ENCODE results near the gene EOGT. TPM values are rescaled to one million over a fixed set of nuclear protein-coding genes. Genes with fewer than 3 reads are reported as not detected.
A peak's percentile ranks its signal among the peaks of the same experiment; 100 is the strongest.

The EOGT gene
- total RNA-seq, 1 donor from 2014 or later: 12.6 TPM

DNA sequence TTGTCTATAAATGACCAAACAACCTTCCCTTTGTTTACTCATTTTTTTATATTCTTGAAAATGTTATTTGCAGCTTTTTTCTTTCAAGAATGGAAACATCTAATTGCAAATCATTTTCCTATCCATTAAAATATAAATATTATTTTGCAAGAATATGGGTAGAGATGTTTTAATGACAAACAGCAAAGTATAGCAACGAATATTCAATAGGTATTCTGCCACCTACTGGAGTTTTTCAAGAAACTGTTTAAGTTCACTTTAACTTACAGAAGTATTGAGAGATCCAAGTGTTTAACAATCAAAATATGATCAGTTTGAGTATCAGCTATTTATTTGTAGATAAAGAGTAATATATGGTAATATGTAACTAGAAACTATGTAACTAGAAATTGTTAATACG, 6.9 kb upstream of the EOGT start:
- H3K36me3 Mint-ChIP-seq (ENCODE audit: low read depth): peaks cover 25% of the 10 kb centered on the region

GRCh38 chr3:69016901-69017300, 3.4 kb upstream of the EOGT start:
- intact Hi-C loops (cut with micrococcal nuclease): no loop called here
- Mint-ChIP-seq H3K9me3 (no peaks in the 10 kb centered on the region), H3K27me3 (no peaks in the 10 kb centered on the region), H3K27ac (no peak overlapping the region), H3K36me3 (ENCODE audit: low read depth) (peaks cover 22% of the 10 kb centered on the region), H3K4me1 (peaks cover 20% of the 10 kb centered on the region), H3K4me3 (no peak overlapping the region)
- no peak for DNase-seq

More for the DNA sequence above, 6.9 kb upstream of the EOGT start:
- Mint-ChIP-seq H3K4me3 (no peak overlapping the region), H3K9me3 (no peaks in the 10 kb centered on the region), H3K4me1 (peaks cover 7% of the 10 kb centered on the region), H3K27me3 (no peaks in the 10 kb centered on the region), H3K27ac (no peak overlapping the region)
- intact Hi-C loops (cut with micrococcal nuclease): loop anchor here (1.0 kb wide), 1 partner anchor 12 kb away; no protein-coding TSS in a partner anchor
- no peak for DNase-seq

DNA sequence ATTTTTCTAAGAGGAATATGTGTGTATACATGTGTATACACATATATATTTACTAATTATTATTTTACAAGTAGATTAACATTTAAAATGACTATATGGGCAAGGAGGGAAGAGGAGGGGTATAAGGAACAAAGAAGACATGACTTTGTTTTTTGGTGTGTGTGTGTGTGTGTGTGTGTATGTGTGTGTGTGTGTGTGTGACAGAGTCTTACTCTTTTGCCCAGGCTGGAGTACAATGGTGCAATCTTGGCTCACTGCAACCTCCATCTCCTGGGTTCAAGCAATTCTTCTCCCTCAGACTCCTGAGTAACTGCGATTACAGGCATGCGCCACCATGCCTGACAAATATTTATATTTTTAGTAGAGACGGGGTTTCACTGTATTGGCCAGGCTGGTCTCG, 2.6 kb upstream of the EOGT start:
- Mint-ChIP-seq H3K9me3 (no peaks in the 10 kb centered on the region), H3K27ac (no peak overlapping the region), H3K4me1 (peaks cover 17% of the 10 kb centered on the region), H3K4me3 (no peak overlapping the region), H3K27me3 (no peaks in the 10 kb centered on the region), H3K36me3 (ENCODE audit: low read depth) (peaks cover 20% of the 10 kb centered on the region)
- no peak for DNase-seq
- intact Hi-C loops (cut with micrococcal nuclease): no loop called here

DNA sequence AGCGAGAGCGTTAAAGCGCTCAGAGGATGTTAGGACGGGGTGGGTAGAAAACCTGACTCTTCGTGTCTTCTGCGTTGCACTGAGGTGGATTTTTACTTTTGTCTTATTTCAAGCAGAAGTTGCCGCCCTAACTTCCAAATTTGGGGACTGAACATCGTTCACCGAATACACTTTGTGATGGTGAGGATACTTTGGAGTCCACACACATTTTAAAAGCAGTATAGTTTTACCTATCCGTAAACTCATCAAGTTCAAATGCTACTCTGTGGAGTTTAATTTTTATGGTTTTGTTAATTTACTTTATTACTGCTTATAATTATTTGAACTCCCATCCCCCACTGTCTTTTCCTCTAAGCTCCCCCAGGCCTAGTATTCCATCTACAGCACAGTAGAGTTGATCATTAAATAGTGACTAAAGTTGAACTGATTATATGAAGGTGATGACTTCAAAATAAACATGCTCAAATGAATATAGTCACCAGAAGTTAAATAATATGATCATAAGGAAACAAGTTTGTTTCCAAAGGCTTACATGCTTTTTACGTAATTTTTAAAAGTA, 617 bp upstream of the EOGT start:
- no peaks in the 10 kb centered on the region for H3K9me3 Mint-ChIP-seq
- H3K27me3 Mint-ChIP-seq: no peaks in the 10 kb centered on the region
- H3K4me1 Mint-ChIP-seq: peaks cover 15% of the 10 kb centered on the region
- DNase-seq: no peak
- peak overlapping the region; percentile 85 for H3K4me3 Mint-ChIP-seq
- intact Hi-C loops (cut with micrococcal nuclease): loop anchor here (2.0 kb wide), 1 partner anchor 19 kb away; no protein-coding TSS in a partner anchor
- H3K36me3 Mint-ChIP-seq (ENCODE audit: low read depth): peaks cover 20% of the 10 kb centered on the region
- peak overlapping the region; percentile 61 for H3K27ac Mint-ChIP-seq

- H3K4me3 Mint-ChIP-seq: peak overlapping the region; percentile 85
- DNase-seq: no peak
- peaks cover 15% of the 10 kb centered on the region for H3K4me1 Mint-ChIP-seq
- intact Hi-C loops (cut with micrococcal nuclease): loop anchor here (2.0 kb wide), 2 partner anchors 38 to 72 kb away; partner anchors contain the start of gene ARL6IP5
- no peaks in the 10 kb centered on the region for H3K9me3 Mint-ChIP-seq
- H3K36me3 Mint-ChIP-seq (ENCODE audit: low read depth): peaks cover 18% of the 10 kb centered on the region
- peak overlapping the region; percentile 90 for H3K27ac Mint-ChIP-seq
- H3K27me3 Mint-ChIP-seq: no peaks in the 10 kb centered on the region
Measured at GRCh38 chr3:69012800-69013252, 658 bp downstream of the EOGT start.

- no peak for DNase-seq
- H3K27me3 Mint-ChIP-seq: no peaks in the 10 kb centered on the region
- H3K27ac Mint-ChIP-seq: peak overlapping the region; percentile 90
- peaks cover 15% of the 10 kb centered on the region for H3K4me1 Mint-ChIP-seq
- no peaks in the 10 kb centered on the region for H3K9me3 Mint-ChIP-seq
- H3K36me3 Mint-ChIP-seq (ENCODE audit: low read depth): peaks cover 13% of the 10 kb centered on the region
- intact Hi-C loops (cut with micrococcal nuclease): loop anchor here (2.0 kb wide), 2 partner anchors 39 to 73 kb away; partner anchors contain the start of gene ARL6IP5
- peak overlapping the region; percentile 85 for H3K4me3 Mint-ChIP-seq
Measured at GRCh38 chr3:69012100-69012799, 1.2 kb downstream of the EOGT start.

DNA sequence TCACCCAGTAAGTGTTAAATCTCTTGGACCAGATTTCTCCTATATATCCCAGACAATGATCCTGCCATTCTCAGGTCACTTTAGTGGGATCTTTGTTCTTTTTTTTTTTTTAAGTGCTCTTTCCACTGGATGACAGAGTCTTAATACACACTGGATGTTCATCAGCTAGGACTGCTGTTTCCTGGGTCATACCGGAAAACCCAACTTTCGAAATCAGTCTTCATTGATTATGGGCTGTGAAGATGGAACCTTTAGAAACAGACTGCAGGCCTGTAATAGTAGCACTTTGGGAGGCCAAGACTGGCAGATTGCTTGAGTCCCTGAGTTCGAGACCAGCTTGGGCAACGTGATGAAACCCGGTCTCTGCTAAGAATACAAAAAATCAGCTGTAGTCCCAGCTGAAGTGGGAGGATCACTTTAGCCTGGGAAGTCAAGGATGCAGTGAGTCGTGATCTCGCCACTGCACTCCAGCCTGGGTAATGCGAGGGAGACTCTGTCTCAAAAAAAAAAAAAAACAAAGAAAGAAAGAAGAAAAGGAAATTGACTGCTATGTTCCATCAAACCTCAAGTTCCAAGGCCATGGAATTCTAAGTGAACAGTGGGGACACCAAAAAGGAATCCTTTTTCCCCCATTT, 2.3 kb downstream of the EOGT start:
- H3K9me3 Mint-ChIP-seq: no peaks in the 10 kb centered on the region
- intact Hi-C loops (cut with micrococcal nuclease): no loop called here
- peaks cover 10% of the 10 kb centered on the region for H3K36me3 Mint-ChIP-seq (ENCODE audit: low read depth)
- peak; percentile 48 for DNase-seq
- peak overlapping the region; percentile 6 for H3K4me3 Mint-ChIP-seq
- peak overlapping the region; percentile 11 for H3K27ac Mint-ChIP-seq
- H3K4me1 Mint-ChIP-seq: peaks cover 12% of the 10 kb centered on the region
- H3K27me3 Mint-ChIP-seq: no peaks in the 10 kb centered on the region

- H3K36me3 Mint-ChIP-seq (ENCODE audit: low read depth): peaks cover 6% of the 10 kb centered on the region
- H3K4me1 Mint-ChIP-seq: peaks cover 8% of the 10 kb centered on the region
- H3K27ac Mint-ChIP-seq: no peak overlapping the region
- H3K9me3 Mint-ChIP-seq: no peaks in the 10 kb centered on the region
- no peak for DNase-seq
- intact Hi-C loops (cut with micrococcal nuclease): no loop called here
- H3K27me3 Mint-ChIP-seq: no peaks in the 10 kb centered on the region
- H3K4me3 Mint-ChIP-seq: no peak overlapping the region
Measured at GRCh38 chr3:69009559-69010410, 3.7 kb downstream of the EOGT start.

DNA sequence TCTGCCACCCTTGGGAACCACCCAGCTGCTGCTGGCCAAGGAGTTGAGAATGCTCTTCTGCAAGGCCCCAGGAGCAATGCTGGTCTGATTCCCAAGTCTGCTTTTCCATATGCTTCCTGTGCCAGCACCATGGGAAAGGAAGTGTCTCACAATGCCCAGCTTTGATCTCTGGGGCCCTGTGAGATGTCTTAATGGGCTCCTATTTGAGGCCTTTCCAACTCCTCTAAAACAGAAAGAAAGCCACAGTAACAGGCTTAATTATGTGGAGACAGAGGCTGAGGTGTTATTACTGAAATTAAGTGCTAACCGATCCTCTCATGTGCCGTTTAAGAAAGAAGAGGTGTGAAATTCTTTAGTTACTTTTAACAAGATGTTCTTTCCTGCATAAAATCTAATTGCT, 4.5 kb downstream of the EOGT start:
- peaks cover 9% of the 10 kb centered on the region for H3K36me3 Mint-ChIP-seq (ENCODE audit: low read depth)
- intact Hi-C loops (cut with micrococcal nuclease): no loop called here
- no peak overlapping the region for H3K4me3 Mint-ChIP-seq
- DNase-seq: peak; percentile 54
- peaks cover 5% of the 10 kb centered on the region for H3K4me1 Mint-ChIP-seq
- H3K27me3 Mint-ChIP-seq: no peaks in the 10 kb centered on the region
- no peaks in the 10 kb centered on the region for H3K9me3 Mint-ChIP-seq
- no peak overlapping the region for H3K27ac Mint-ChIP-seq

DNA sequence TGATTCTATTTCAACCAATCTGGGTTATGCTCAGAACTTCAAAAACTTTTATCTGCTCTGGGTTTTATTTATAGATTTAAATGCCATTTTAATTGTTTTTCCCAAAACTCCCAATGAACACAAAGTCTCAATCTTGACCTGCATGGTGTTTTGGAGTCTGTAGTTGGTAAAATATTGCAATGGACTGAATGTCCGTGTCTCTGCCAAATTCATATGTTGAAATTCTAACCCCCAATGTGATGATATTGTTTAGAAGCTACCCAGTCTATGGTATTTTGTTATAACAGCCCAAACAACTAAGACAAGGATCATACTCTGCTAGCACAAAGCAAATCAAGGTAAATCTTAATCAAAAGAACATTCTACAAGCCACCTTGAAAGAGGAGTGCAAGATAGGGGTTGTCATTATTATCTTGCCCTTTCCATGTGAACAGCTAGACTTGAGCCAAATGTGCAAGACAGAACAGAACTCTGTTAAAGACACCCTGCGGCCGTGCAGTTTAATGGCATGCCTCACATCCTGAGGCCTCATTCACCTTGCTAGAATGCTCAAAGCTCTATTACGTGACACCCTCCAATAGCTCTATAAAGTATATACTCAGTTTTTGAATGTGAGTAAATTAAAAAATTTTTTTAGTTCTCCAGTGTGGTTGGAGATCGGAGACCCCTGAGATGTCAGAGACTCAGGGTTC, 7.5 kb downstream of the EOGT start:
- H3K27ac Mint-ChIP-seq: no peak overlapping the region
- intact Hi-C loops (cut with micrococcal nuclease): no loop called here
- no peaks in the 10 kb centered on the region for H3K9me3 Mint-ChIP-seq
- no peak for DNase-seq
- no peak overlapping the region for H3K4me3 Mint-ChIP-seq
- H3K36me3 Mint-ChIP-seq (ENCODE audit: low read depth): peaks cover 15% of the 10 kb centered on the region
- no peaks in the 10 kb centered on the region for H3K4me1 Mint-ChIP-seq
- H3K27me3 Mint-ChIP-seq: no peaks in the 10 kb centered on the region

DNA sequence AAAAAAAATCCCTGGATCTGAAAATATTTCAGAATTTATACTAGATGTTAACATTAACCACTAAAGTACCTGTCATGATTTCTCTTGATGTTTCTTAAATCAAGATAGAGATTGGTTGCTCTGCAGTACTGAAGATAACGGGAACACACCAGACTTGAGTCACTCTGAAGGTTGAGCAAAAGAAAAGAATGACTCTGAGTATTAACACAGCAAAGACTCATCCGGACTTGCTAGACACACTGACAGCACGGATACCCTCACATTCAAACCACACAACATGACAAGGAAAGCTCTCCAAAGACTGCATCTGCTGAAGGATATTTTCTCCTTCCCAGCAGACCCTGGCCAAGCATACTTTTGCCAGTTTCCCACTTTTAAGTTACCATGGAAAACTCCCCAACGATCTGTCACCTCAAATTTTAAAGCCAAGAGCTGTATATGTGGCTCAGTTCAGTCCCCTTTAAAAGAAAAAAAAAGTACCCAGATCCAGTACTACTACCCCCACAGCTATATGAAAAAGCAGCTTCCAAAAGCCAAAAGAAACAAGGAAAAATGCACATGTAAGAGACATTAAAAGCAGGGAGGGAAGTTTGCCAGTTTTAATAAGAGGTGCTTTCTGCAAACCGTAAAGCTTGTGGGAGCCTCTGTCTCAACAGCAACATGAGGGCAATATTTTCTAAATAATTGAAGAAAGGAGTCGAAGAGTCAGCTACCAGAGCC, 8.3 kb downstream of the EOGT start:
- DNase-seq: peak; percentile 24
- Mint-ChIP-seq H3K4me1 (no peaks in the 10 kb centered on the region), H3K9me3 (no peaks in the 10 kb centered on the region), H3K27me3 (no peaks in the 10 kb centered on the region), H3K4me3 (no peak overlapping the region), H3K36me3 (ENCODE audit: low read depth) (peaks cover 15% of the 10 kb centered on the region), H3K27ac (no peak overlapping the region)
- intact Hi-C loops (cut with micrococcal nuclease): no loop called here

GRCh38 chr3:69004138-69004537, 9.3 kb downstream of the EOGT start:
- no peaks in the 10 kb centered on the region for H3K27me3 Mint-ChIP-seq
- DNase-seq: peak; percentile 6
- no peaks in the 10 kb centered on the region for H3K9me3 Mint-ChIP-seq
- intact Hi-C loops (cut with micrococcal nuclease): no loop called here
- no peaks in the 10 kb centered on the region for H3K4me1 Mint-ChIP-seq
- H3K4me3 Mint-ChIP-seq: no peak overlapping the region
- peaks cover 15% of the 10 kb centered on the region for H3K36me3 Mint-ChIP-seq (ENCODE audit: low read depth)
- H3K27ac Mint-ChIP-seq: no peak overlapping the region

- Mint-ChIP-seq H3K4me3 (no peak overlapping the region), H3K4me1 (peaks cover 3% of the 10 kb centered on the region), H3K36me3 (ENCODE audit: low read depth) (peaks cover 26% of the 10 kb centered on the region), H3K9me3 (no peaks in the 10 kb centered on the region), H3K27me3 (no peaks in the 10 kb centered on the region), H3K27ac (no peak overlapping the region)
- intact Hi-C loops (cut with micrococcal nuclease): no loop called here
- no peak for DNase-seq
Measured at GRCh38 chr3:68999605-69000004, 13.9 kb downstream of the EOGT start.

All from activated CD4-positive, alpha-beta T cell treated with anti-CD3 and anti-CD28 coated beads, Interleukin-2, amount 10 ng/mL, durations not matched to agents 24 days and 14 days (primary cell).